Panc1 (cell line): Measurements from ENCODE around the gene PRPF18. TPM values are rescaled to one million over a fixed set of nuclear protein-coding genes. Genes with fewer than 3 reads are reported as not detected.

Experiments used
- ATAC-seq: fragments of 200-7000 bp; cut with Tn5 transposase; 2 replicates; pipeline ENCODE4 v1.9.1; 2020; ENCODE audit warnings: mild to moderate bottlenecking, moderate library complexity
- BruUV-seq: library from RNA; stranded (reverse); fragments of 400-500 nt; replicated peaks from 2 replicates; lab custom pipeline; 2021; lab: Mats Ljungman, UMichigan
- CTCF ChIA-PET: fragments of 300-600 bp; sonication (Branson Sonifier 250); formaldehyde crosslinking; loops from one replicate; lab custom pipeline; 2022; ENCODE audit warnings: antibody characterized with exemption; lab: Charles Lee
- POLR2A ChIA-PET: fragments of 300-600 bp; sonication (Branson Sonifier 250); formaldehyde crosslinking; loops from one replicate; lab custom pipeline; 2022; ENCODE audit warnings: antibody characterized with exemption; lab: Charles Lee
- DNase-seq: peaks from one replicate; pipeline ENCODE4 v3.0.0-alpha.2; 2010; ENCODE audit warnings: low read depth, low spot score
- H3K27ac ChIP-seq: 2 replicates; pipeline ENCODE4 v1.5.1; 2011; ENCODE audit warnings: mild to moderate bottlenecking, low read length, inconsistent platforms
- H3K27me3 ChIP-seq: fragments of 200-500 bp; sonication (Bioruptor generic); 2 replicates; pipeline ENCODE4 v1.6.0; 2014; ENCODE audit warnings: low read length, inconsistent platforms; ENCODE audit not compliant: control insufficient read depth, insufficient read depth
- H3K36me3 ChIP-seq: fragments of 200-500 bp; sonication (Bioruptor generic); 2 replicates; pipeline ENCODE4 v1.5.1; 2014; ENCODE audit warnings: inconsistent platforms, mild to moderate bottlenecking, low read length, moderate library complexity; ENCODE audit not compliant: control insufficient read depth, insufficient read depth
- H3K4me1 ChIP-seq: 2 replicates; pipeline ENCODE4 v1.5.1; 2011; ENCODE audit warnings: inconsistent platforms, mild to moderate bottlenecking, low read length, moderate library complexity; ENCODE audit not compliant: control insufficient read depth, insufficient read depth
- H3K4me3 ChIP-seq, 2 experiments: 2 replicates each; pipeline ENCODE4 v1.5.1; 2011 to 2012; ENCODE audit warnings: low read depth in 2 of 2, low read length in 2 of 2, mild to moderate bottlenecking in 2 of 2, inconsistent platforms in 1 of 2, moderate library complexity in 1 of 2
- H3K9me3 ChIP-seq: fragments of 200-500 bp; sonication (Bioruptor generic); 2 replicates; pipeline ENCODE4 v1.5.1; 2014; ENCODE audit warnings: low read depth, mild to moderate bottlenecking, inconsistent platforms, low read length, moderate library complexity; ENCODE audit not compliant: control insufficient read depth, insufficient read depth
- CTCF ChIP-seq: fragments of 450-650 bp; IDR thresholded peaks from 2 replicates; pipeline ENCODE4 v1.5.1; 2017; ENCODE audit warnings: mild to moderate bottlenecking
- POLR2AphosphoS5 ChIP-seq: IDR thresholded peaks from 2 replicates; pipeline ENCODE4 v1.6.1; 2012; ENCODE audit warnings: mild to moderate bottlenecking, low read depth, low read length, moderate library complexity
- SIN3A ChIP-seq: IDR thresholded peaks from 2 replicates; pipeline ENCODE4 v1.6.1; 2012; ENCODE audit warnings: low read depth, mild to moderate bottlenecking, low read length, moderate library complexity, borderline replicate concordance; ENCODE audit not compliant: insufficient read depth
- TCF7L2 ChIP-seq: IDR thresholded peaks from 2 replicates; pipeline ENCODE4 v1.6.1; 2011; ENCODE audit warnings: mild to moderate bottlenecking, low read depth, low read length, inconsistent platforms
- in situ Hi-C: cut with HindIII; loops from 2 replicates; pipeline ENCODE4 v1.10.0; 2016; ENCODE audit warnings: low sequenced_read_pairs, low pct_unique_long_range_greater_than_20kb
- intact Hi-C: fragments of 100-400 bp; cut with micrococcal nuclease; formaldehyde crosslinking; loops from one replicate; pipeline ENCODE4 v1.10.0; 2022; ENCODE audit not compliant: unreplicated experiment
- total RNA-seq: library from RNA; stranded (reverse); gene quantifications from one replicate; pipeline ENCODE4 v1.2.1, GENCODE V29; 2021; ENCODE audit not compliant: unreplicated experiment
- TF ChIP-seq, protein P1 (sequence below), 2 experiments: IDR thresholded peaks; 2 replicates each; pipeline ENCODE4 v1.6.1; 2011 to 2012; ENCODE audit warnings: low read depth in 2 of 2, control low read depth in 1 of 2, low read length in 1 of 2, mild to moderate bottlenecking in 1 of 2, moderate library complexity in 1 of 2; ENCODE audit not compliant: insufficient read depth in 1 of 2

PRPF18 gene
- total RNA-seq, 1 experiment from 2014 or later: 12.0 TPM

DNA sequence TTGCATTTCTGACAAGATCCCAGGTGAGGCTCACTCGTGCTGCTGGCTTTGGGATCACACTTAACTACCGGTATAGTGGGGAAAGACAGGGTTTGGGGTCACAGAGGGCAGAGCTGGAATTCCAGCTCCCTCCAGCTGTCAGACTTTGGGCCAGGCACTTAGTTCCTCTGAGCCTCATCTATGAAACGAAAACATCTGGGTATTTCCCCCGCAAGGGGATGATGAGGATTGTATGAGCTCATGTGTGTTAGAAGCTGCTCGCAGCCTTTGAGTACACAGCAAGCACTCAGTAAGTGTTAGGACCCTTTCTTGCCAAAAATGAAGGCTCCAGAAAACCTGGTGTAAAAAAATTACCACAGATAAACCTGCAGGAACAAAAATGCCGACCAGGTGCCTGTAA is 66.1 kb downstream of the PRPF18 start:
- intact Hi-C loops: no loop called here
- H3K27ac ChIP-seq: no peak overlapping the region
- ATAC-seq (no peak), DNase-seq (no peak)
- TF ChIP-seq, protein P1, sequence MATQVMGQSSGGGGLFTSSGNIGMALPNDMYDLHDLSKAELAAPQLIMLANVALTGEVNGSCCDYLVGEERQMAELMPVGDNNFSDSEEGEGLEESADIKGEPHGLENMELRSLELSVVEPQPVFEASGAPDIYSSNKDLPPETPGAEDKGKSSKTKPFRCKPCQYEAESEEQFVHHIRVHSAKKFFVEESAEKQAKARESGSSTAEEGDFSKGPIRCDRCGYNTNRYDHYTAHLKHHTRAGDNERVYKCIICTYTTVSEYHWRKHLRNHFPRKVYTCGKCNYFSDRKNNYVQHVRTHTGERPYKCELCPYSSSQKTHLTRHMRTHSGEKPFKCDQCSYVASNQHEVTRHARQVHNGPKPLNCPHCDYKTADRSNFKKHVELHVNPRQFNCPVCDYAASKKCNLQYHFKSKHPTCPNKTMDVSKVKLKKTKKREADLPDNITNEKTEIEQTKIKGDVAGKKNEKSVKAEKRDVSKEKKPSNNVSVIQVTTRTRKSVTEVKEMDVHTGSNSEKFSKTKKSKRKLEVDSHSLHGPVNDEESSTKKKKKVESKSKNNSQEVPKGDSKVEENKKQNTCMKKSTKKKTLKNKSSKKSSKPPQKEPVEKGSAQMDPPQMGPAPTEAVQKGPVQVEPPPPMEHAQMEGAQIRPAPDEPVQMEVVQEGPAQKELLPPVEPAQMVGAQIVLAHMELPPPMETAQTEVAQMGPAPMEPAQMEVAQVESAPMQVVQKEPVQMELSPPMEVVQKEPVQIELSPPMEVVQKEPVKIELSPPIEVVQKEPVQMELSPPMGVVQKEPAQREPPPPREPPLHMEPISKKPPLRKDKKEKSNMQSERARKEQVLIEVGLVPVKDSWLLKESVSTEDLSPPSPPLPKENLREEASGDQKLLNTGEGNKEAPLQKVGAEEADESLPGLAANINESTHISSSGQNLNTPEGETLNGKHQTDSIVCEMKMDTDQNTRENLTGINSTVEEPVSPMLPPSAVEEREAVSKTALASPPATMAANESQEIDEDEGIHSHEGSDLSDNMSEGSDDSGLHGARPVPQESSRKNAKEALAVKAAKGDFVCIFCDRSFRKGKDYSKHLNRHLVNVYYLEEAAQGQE (IDR thresholded peaks at IDR 0.05; ENCODE audit: insufficient read depth in 1 of 2, low read depth in 2 of 2, low read length in 1 of 2): no peak
- TF ChIP-seq POLR2AphosphoS5 (no peak), CTCF (no peak), TCF7L2 (no peak), SIN3A (no peak)
- CTCF ChIA-PET: no interaction called here
- no TSS peak for BruUV-seq
- no peak overlapping the region for H3K4me3 ChIP-seq
- no peaks in the 10 kb centered on the region for H3K27me3 ChIP-seq
- H3K36me3 ChIP-seq: no peaks in the 10 kb centered on the region
- POLR2A ChIA-PET: no interaction called here
- H3K4me1 ChIP-seq: no peaks in the 10 kb centered on the region
- no peaks in the 10 kb centered on the region for H3K9me3 ChIP-seq
- in situ Hi-C loops: no loop called here

- in situ Hi-C loops: no loop called here
- H3K9me3 ChIP-seq: no peaks in the 10 kb centered on the region
- BruUV-seq: no TSS peak
- TF ChIP-seq SIN3A (no peak), CTCF (no peak), TCF7L2 (no peak), POLR2AphosphoS5 (no peak)
- TF ChIP-seq, protein P1 (IDR thresholded peaks at IDR 0.05; ENCODE audit: insufficient read depth in 1 of 2, low read depth in 2 of 2, low read length in 1 of 2): no peak
- H3K4me1 ChIP-seq: no peaks in the 10 kb centered on the region
- CTCF ChIA-PET: no interaction called here
- no peak overlapping the region for H3K27ac ChIP-seq
- H3K27me3 ChIP-seq: no peaks in the 10 kb centered on the region
- intact Hi-C loops: no loop called here
- no peak overlapping the region for H3K4me3 ChIP-seq
- DNase-seq (no peak), ATAC-seq (no peak)
- POLR2A ChIA-PET: no interaction called here
- H3K36me3 ChIP-seq: no peaks in the 10 kb centered on the region
These were observed 67.5 kb downstream of the PRPF18 start for GRCh38 chr10:13654118-13654830.
